ENCODE data around the gene TOM1L2. TPM values are rescaled to one million over a fixed set of nuclear protein-coding genes. Genes with fewer than 3 reads are reported as not detected.
A peak's percentile ranks its signal among the peaks of the same experiment; 100 is the strongest.

The TOM1L2 gene
- total and polyA plus RNA-seq, 2 of the 4 experiments (the other 2 are of a cell fraction), result 34.4 to 51.7 TPM

GRCh38 chr17:17824783-17825614, 147.2 kb downstream of the TOM1L2 start:
- peaks cover 47% of the 10 kb centered on the region for H3K4me1 ChIP-seq (ENCODE audit: control insufficient read depth, insufficient read depth, low read length)
- peak overlapping the region; percentile 4 for H2AFZ ChIP-seq (replicated peaks; ENCODE audit: low read length, poor library complexity)
- H2BK120ac ChIP-seq (ENCODE audit: low read depth, low read length), result peak overlapping the region; percentile 98
- peak overlapping the region; percentile 23; the same call in 1 of the 3 replicates for H2BK15ac ChIP-seq (ENCODE audit: low read depth, low read length)
- peak overlapping the region in 1 of 2 experiments; percentile 91; a peak in 1 of 4 replicates for H4K8ac ChIP-seq (ENCODE audit: low read depth in 2 of 2, low read length in 2 of 2)
- H3K4me2 ChIP-seq (ENCODE audit: low read depth, low read length), result peak overlapping the region; percentile 1; the same call in 1 of the 2 replicates
- WGBS, 2 experiments (ENCODE audit: extremely low coverage in 2 of 2, insufficient read length in 1 of 2), result 62% methylated on average over 7 of the region's 14 CpGs; no CpG with 5 or more reads in 1 of the 2 experiments
- peak overlapping the region; percentile 91 for H4K91ac ChIP-seq (ENCODE audit: insufficient read depth, low read depth, low read length)
- POLR2A ChIA-PET (ENCODE audit: unreplicated experiment), result no interaction called here
- DNase-seq (no peak), ATAC-seq (ENCODE audit: low read depth) (no peak)
- dilution Hi-C loops (cut with HindIII; ENCODE audit: low sequenced_read_pairs, unreplicated experiment) (no loop called here), intact Hi-C loops (cut with micrococcal nuclease) (no loop called here), in situ Hi-C loops (cut with MboI; ENCODE audit: low sequenced_read_pairs) (no loop called here)
- H3K9ac ChIP-seq (ENCODE audit: low read depth, low read length), result no peak overlapping the region
- peaks cover 40 to 94% of the 10 kb centered on the region in 2 experiments for H3K79me1 ChIP-seq (ENCODE audit: low read depth in 1 of 2, low read length in 2 of 2)
- H3K4me3 ChIP-seq (ENCODE audit: insufficient read depth, low read depth, low read length), result no peak overlapping the region
- H3K36me3 ChIP-seq (ENCODE audit: control insufficient read depth, insufficient read depth, low read length), result peaks cover 5% of the 10 kb centered on the region; the same call in 1 of the 2 replicates
- peak overlapping the region; percentile 16 for H3K18ac ChIP-seq (ENCODE audit: low read depth, low read length)
- CTCF ChIA-PET, result no interaction called here
- H2BK5ac ChIP-seq (ENCODE audit: low read depth, low read length, poor library complexity, severe bottlenecking), result peak overlapping the region; percentile 71
- H3K23ac ChIP-seq (ENCODE audit: low read depth, low read length), result peak overlapping the region; percentile 84; the same call in 1 of the 2 replicates
- peak overlapping the region; percentile 99 for H2AK9ac ChIP-seq (replicated peaks; ENCODE audit: low read depth, low read length, poor library complexity)
- peaks cover 83% of the 10 kb centered on the region for H4K20me1 ChIP-seq (ENCODE audit: insufficient read depth, low read length)
- no peaks in the 10 kb centered on the region for H3K27me3 ChIP-seq (ENCODE audit: control insufficient read depth, insufficient read depth, low read length)
- peak overlapping the region; percentile 42 for H4K5ac ChIP-seq (ENCODE audit: low read depth, low read length)
- peak overlapping the region; percentile 99 for H3K4ac ChIP-seq (ENCODE audit: low read depth, low read length)
- peak overlapping the region; percentile 96; the same call in 1 of the 2 replicates for H3K27ac ChIP-seq (ENCODE audit: insufficient read depth, low read length)
- peak overlapping the region; percentile 100 for H3K14ac ChIP-seq (replicated peaks; ENCODE audit: low read depth, low read length)
- no peak overlapping the region for H3K56ac ChIP-seq (ENCODE audit: extremely low read depth, insufficient read depth, low read length)
- no TSS peak for BruUV-seq (replicated peaks)
- TF ChIP-seq CHD1 (IDR thresholded peaks at IDR 0.05; ENCODE audit: low read depth, low read length) (no peak), NFE2L2 (IDR thresholded peaks at IDR 0.05; ENCODE audit: low read depth, low read length) (no peak), MAZ (IDR thresholded peaks at IDR 0.05; ENCODE audit: borderline replicate concordance, low read depth, low read length) (no peak), ELK1 (IDR thresholded peaks at IDR 0.05; ENCODE audit: borderline replicate concordance, low read depth, low read length) (no peak), MXI1 (IDR thresholded peaks at IDR 0.05; ENCODE audit: borderline replicate concordance, low read depth, low read length) (no peak), CTCF (conservative IDR thresholded peaks at IDR 0.05; ENCODE audit: low read depth, low read length) (no peak), SMC3 (IDR thresholded peaks at IDR 0.05; ENCODE audit: low read depth, low read length) (no peak), MAFK (IDR thresholded peaks at IDR 0.05; ENCODE audit: low read depth, low read length) (no peak), CEBPB (IDR thresholded peaks at IDR 0.05; ENCODE audit: low read depth, low read length) (no peak), RCOR1 (IDR thresholded peaks at IDR 0.05; ENCODE audit: insufficient replicate concordance, low read length) (no peak)
- peak overlapping the region; percentile 97 for H2AK5ac ChIP-seq (ENCODE audit: low read depth, low read length)
- no peaks in the 10 kb centered on the region for H3K9me3 ChIP-seq (ENCODE audit: control insufficient read depth, insufficient read depth, low read length)
- peak overlapping the region; percentile 64; the same call in 1 of the 2 replicates for H2BK20ac ChIP-seq (ENCODE audit: low read depth, low read length)
- H3K9me1 ChIP-seq (ENCODE audit: insufficient read depth, low read length), result peaks cover 38% of the 10 kb centered on the region

Data from IMR-90 (cell line).